GM21576 (cell line): ENCODE measurements around the gene RPS28.
"Not testable (repeated sequence)": the region's sequence is repeated elsewhere in the genome, so short reads cannot be mapped to it uniquely, and the experiment has no call there.

Source experiments
- ATAC-seq: cut with Tn5 transposase; IDR thresholded peaks from one replicate; pipeline ENCODE4 v1.9.1; 2021; ENCODE audit warnings: mild to moderate bottlenecking, moderate library complexity; ENCODE audit not compliant: unreplicated experiment

RPS28 gene

GRCh38 chr19:8321067-8321985 lies at the start of gene RPS28, which contains the start of gene NDUFA7:
TSS of gene RPS28 (plus strand) at chr19:8321496. CDS start at chr19:8321531, 35 bp downstream.
TSS of gene NDUFA7 (minus strand) at chr19:8321375. CDS start at chr19:8321358, 17 bp downstream.
- peak; percentile 86 for ATAC-seq

GRCh38 chr19:8276508-8276907 lies 44.8 kb upstream of the RPS28 start:
- ATAC-seq: not testable (repeated sequence)

- not testable (repeated sequence) for ATAC-seq
Measured at GRCh38 chr19:8291337-8291736, 30.0 kb upstream of the RPS28 start.

GRCh38 chr19:8302357-8302691 lies 19.0 kb upstream of the RPS28 start:
- ATAC-seq: no peak

- ATAC-seq: no peak
Measured at GRCh38 chr19:8302734-8303133, 18.6 kb upstream of the RPS28 start.

- ATAC-seq: no peak
Measured at GRCh38 chr19:8304841-8305621, 16.3 kb upstream of the RPS28 start.

GRCh38 chr19:8305798-8306197 lies 15.5 kb upstream of the RPS28 start:
- no peak for ATAC-seq

- ATAC-seq: no peak
Measured at GRCh38 chr19:8306235-8307054, 14.9 kb upstream of the RPS28 start.

GRCh38 chr19:8307400-8307964 lies 13.8 kb upstream of the RPS28 start:
- no peak for ATAC-seq

GRCh38 chr19:8307965-8308866 lies 13.1 kb upstream of the RPS28 start, which contains the start of gene CD320:
TSS of gene CD320 (minus strand) at chr19:8308358. CDS start at chr19:8308290, 68 bp downstream.
- peak; percentile 72 for ATAC-seq

- ATAC-seq: no peak
Measured at GRCh38 chr19:8308891-8309291, 12.4 kb upstream of the RPS28 start.

- no peak for ATAC-seq
Measured at GRCh38 chr19:8310342-8311055, 10.8 kb upstream of the RPS28 start.

GRCh38 chr19:8311461-8312260 lies 9.6 kb upstream of the RPS28 start:
- ATAC-seq: no peak

- not testable (repeated sequence) for ATAC-seq
Measured at GRCh38 chr19:8314981-8315640, 6.2 kb upstream of the RPS28 start.

GRCh38 chr19:8316351-8317125 lies 4.8 kb upstream of the RPS28 start:
- ATAC-seq: no peak

- ATAC-seq: not testable (repeated sequence)
Measured at GRCh38 chr19:8318835-8319234, 2.5 kb upstream of the RPS28 start.
